Measurements from ENCODE around the gene FUZ.

The FUZ gene

GRCh38 chr19:49786376-49786820, 26.7 kb downstream of the FUZ start:
- DNase-seq (ENCODE audit: extremely low read depth in 1 of 2, low read depth in 1 of 2), result no peak

GRCh38 chr19:49782515-49782914, 30.6 kb downstream of the FUZ start:
- DNase-seq (ENCODE audit: extremely low read depth in 1 of 2, low read depth in 1 of 2), result no peak

- DNase-seq (ENCODE audit: extremely low read depth in 1 of 2, low read depth in 1 of 2), result no peak
These were observed 31.7 kb downstream of the FUZ start for GRCh38 chr19:49781394-49781793.

GRCh38 chr19:49780861-49781260, 32.2 kb downstream of the FUZ start:
- no peak for DNase-seq (ENCODE audit: extremely low read depth in 1 of 2, low read depth in 1 of 2)

- no peak for DNase-seq (ENCODE audit: extremely low read depth in 1 of 2, low read depth in 1 of 2)
These were observed 33.1 kb downstream of the FUZ start for GRCh38 chr19:49779731-49780555.

GRCh38 chr19:49776371-49776764, 36.7 kb downstream of the FUZ start:
- DNase-seq (ENCODE audit: extremely low read depth in 1 of 2, low read depth in 1 of 2), result no peak

- no peak for DNase-seq (ENCODE audit: extremely low read depth in 1 of 2, low read depth in 1 of 2)
These were observed 37.2 kb downstream of the FUZ start for GRCh38 chr19:49775742-49776370.

- DNase-seq (ENCODE audit: extremely low read depth in 1 of 2, low read depth in 1 of 2), result no peak
These were observed 38.1 kb downstream of the FUZ start for GRCh38 chr19:49774969-49775368.

- no peak for DNase-seq (ENCODE audit: extremely low read depth in 1 of 2, low read depth in 1 of 2)
These were observed 39.3 kb downstream of the FUZ start for GRCh38 chr19:49773663-49774350.

GRCh38 chr19:49772850-49773432, 40.2 kb downstream of the FUZ start:
- no peak for DNase-seq (ENCODE audit: extremely low read depth in 1 of 2, low read depth in 1 of 2)

- DNase-seq (ENCODE audit: extremely low read depth in 1 of 2, low read depth in 1 of 2), result no peak
These were observed 41.4 kb downstream of the FUZ start for GRCh38 chr19:49771674-49772139.

GRCh38 chr19:49770529-49770928, 42.6 kb downstream of the FUZ start:
- DNase-seq (ENCODE audit: extremely low read depth in 1 of 2, low read depth in 1 of 2), result no peak

- no peak for DNase-seq (ENCODE audit: extremely low read depth in 1 of 2, low read depth in 1 of 2)
These were observed 45.0 kb downstream of the FUZ start for GRCh38 chr19:49767967-49768581.

- no peak for DNase-seq (ENCODE audit: extremely low read depth in 1 of 2, low read depth in 1 of 2)
These were observed 45.7 kb downstream of the FUZ start for GRCh38 chr19:49767381-49767780.

- DNase-seq (ENCODE audit: extremely low read depth in 1 of 2, low read depth in 1 of 2), result no peak
These were observed 46.2 kb downstream of the FUZ start, which contains the start of gene AP2A1 for GRCh38 chr19:49766930-49767299. Gene AP2A1, plus strand, starts transcription at chr19:49767001. Its CDS starts 133 bp downstream, at chr19:49767134.

GRCh38 chr19:49766007-49766929, 46.8 kb downstream of the FUZ start:
- peak; percentile 97 to 99 for DNase-seq (ENCODE audit: extremely low read depth in 1 of 2, low read depth in 1 of 2)

GRCh38 chr19:49764341-49764740, 48.8 kb downstream of the FUZ start:
- no peak for DNase-seq (ENCODE audit: extremely low read depth in 1 of 2, low read depth in 1 of 2)

GRCh38 chr19:49763230-49763629, 49.9 kb downstream of the FUZ start, which contains the start of gene TSKS:
Gene TSKS, minus strand, starts transcription at chr19:49763306. Its CDS starts 59 bp downstream, at chr19:49763247.
- no peak for DNase-seq (ENCODE audit: extremely low read depth in 1 of 2, low read depth in 1 of 2)

- DNase-seq (ENCODE audit: extremely low read depth in 1 of 2, low read depth in 1 of 2), result no peak
These were observed 51.3 kb downstream of the FUZ start for GRCh38 chr19:49761625-49762311.
